ENCODE measurements around the gene NPAS3.

DNA sequence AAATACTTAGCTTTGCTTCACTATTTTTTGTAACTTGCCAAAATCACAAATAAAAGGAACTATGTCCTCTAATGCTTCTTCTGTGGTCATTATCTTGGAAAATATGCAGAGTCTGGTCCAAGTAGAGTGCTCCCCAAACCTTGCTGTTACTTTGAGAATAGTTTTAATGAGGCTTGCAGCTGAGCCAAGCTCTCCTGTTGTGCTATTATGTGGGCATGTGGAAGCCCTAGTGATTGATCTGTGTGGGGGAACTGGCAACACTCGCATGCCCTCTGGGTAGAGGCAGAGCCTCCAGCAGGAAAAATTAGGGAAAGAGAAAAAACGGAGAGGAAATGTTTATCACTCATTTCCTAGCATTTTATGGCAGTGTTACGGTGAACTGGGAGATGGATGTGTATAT, 539.1 kb downstream of the NPAS3 start:
- TF ChIP-seq, protein P1, sequence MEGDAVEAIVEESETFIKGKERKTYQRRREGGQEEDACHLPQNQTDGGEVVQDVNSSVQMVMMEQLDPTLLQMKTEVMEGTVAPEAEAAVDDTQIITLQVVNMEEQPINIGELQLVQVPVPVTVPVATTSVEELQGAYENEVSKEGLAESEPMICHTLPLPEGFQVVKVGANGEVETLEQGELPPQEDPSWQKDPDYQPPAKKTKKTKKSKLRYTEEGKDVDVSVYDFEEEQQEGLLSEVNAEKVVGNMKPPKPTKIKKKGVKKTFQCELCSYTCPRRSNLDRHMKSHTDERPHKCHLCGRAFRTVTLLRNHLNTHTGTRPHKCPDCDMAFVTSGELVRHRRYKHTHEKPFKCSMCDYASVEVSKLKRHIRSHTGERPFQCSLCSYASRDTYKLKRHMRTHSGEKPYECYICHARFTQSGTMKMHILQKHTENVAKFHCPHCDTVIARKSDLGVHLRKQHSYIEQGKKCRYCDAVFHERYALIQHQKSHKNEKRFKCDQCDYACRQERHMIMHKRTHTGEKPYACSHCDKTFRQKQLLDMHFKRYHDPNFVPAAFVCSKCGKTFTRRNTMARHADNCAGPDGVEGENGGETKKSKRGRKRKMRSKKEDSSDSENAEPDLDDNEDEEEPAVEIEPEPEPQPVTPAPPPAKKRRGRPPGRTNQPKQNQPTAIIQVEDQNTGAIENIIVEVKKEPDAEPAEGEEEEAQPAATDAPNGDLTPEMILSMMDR (IDR thresholded peaks at IDR 0.05), result no peak
- no peak for TF ChIP-seq ZFX (IDR thresholded peaks at IDR 0.05; ENCODE audit: borderline replicate concordance)

All from 22Rv1 (cell line).